Measurements from ENCODE around the gene GDF9.

The GDF9 gene

DNA sequence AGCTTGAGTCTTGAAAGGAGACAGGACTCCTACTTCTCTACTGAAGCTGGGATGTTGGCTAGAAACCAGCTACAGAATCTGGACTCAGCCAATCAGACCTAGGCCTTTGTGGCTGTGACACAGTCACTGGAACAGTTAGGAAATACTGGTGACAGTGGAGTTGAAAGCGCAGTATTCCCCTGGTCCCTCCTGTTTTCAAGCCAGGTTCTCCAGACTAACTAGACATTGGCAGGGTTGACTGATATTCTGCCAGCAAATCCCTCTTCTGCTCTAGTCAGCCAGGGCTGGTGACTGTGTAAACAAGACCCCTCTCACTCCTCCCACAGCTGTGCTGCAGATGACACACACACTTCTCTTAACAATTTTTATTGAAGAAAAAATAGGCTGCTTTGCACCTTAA, 44.5 kb downstream of the GDF9 start:
- DNase-seq (ENCODE audit: low spot score in 2 of 2) (no peak), ATAC-seq (no peak)
- H3K9me3 Mint-ChIP-seq = no peaks in the 10 kb centered on the region
- H3K4me3 Mint-ChIP-seq = no peak overlapping the region
- no peak overlapping the region for H3K27ac Mint-ChIP-seq
- peaks cover 11% of the 10 kb centered on the region for H3K4me1 Mint-ChIP-seq
- no peaks in the 10 kb centered on the region for H3K36me3 Mint-ChIP-seq

DNA sequence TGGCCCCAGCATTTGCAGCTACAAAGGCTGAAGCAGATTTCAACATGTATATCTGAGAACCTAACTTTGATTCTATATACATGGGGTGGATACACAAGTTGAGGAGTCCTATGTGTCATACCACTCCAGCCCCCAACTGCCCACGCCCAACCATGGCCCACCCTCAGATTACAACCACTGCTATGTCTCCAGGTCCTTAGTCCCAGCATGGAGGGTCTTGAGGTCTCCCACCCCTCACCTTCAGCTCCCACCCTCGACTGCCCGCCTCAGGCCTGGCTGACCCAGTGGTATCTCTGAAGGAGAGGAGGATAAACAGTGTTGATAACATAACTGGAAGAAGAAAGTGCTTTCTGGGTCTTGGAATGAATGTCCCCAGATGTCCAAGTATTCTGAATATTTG, 44.9 kb downstream of the GDF9 start:
- Mint-ChIP-seq H3K4me1 (peaks cover 11% of the 10 kb centered on the region), H3K36me3 (no peaks in the 10 kb centered on the region), H3K27ac (no peak overlapping the region), H3K9me3 (no peaks in the 10 kb centered on the region), H3K4me3 (no peak overlapping the region)
- DNase-seq (ENCODE audit: low spot score in 2 of 2) (no peak), ATAC-seq (no peak)

DNA sequence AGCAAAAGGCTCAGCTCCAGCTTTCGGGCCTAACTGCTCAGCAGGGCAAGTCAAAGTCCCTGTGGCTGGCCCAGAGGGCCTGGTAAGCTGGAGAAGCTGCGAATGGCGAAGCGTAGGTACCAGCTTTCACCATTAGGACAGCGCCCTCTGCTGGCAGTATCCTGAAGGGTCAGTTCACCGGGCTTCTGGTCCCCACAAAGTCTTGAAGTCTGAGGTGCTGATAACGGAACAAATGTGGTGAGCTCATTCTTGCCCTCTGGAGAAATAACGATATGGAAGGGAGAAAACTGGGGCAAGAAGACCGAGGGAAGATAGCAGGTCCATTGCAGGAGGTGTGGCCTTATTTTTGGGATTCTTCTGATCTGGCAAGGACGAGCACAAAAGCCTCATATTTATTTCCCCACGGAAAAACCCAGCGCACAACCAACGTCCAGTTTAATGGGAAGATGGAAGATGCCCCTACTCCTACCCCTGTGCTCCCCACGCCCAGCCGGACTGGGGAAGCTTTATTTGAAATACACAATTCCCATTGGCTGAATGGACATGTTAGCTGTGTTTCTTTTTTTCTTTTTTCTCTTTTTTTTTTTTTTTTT, 46.0 kb downstream of the GDF9 start:
- Mint-ChIP-seq H3K4me1 (peaks cover 11% of the 10 kb centered on the region), H3K27ac (no peak overlapping the region), H3K4me3 (no peak overlapping the region), H3K9me3 (no peaks in the 10 kb centered on the region), H3K36me3 (no peaks in the 10 kb centered on the region)
- DNase-seq (ENCODE audit: low spot score in 2 of 2) (peak; percentile 88 to 96), ATAC-seq (peak; percentile 92)

DNA sequence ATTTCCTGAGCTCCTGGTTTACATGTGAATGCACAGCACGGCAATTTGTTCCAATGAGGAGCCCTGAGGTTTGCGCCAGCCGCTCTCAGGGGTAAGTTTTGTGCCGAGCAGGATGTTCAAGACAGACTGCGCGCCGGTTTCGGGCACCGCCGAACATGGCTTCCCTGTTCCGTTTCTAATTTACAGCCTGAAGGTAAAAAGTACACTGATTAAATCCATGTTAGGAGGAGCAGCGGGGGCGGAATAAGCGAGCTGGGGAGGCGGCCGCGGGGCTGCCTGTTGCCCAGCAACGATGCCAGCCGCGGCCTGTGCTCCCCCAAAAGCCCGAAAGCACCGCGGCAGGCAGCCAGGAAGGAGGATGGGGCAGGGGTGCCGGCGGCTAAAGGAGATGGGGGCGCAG, 46.8 kb downstream of the GDF9 start:
- Mint-ChIP-seq H3K27ac (no peak overlapping the region), H3K36me3 (no peaks in the 10 kb centered on the region), H3K4me1 (peaks cover 11% of the 10 kb centered on the region), H3K9me3 (no peaks in the 10 kb centered on the region), H3K4me3 (peak overlapping the region; percentile 15)
- DNase-seq (ENCODE audit: low spot score in 2 of 2) = no peak
- no peak for ATAC-seq

DNA sequence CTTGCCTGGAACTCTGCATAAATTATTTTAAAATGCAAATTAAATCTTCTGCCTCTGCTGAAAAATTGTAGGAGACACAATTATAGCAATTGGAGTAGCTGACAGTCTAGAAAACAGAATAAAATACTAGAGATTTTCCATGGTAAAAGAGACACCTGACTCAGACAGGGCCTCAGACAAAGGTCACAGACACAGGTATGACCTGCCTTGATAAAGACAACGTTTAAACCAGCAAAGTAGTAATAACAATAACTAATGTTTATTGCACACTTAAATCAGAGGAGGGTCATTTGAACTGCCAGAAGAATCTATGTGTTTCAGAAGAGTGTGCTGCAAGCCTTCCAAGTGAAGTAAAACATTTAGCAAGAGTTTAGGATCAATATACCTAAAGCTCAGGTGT, 49.3 kb downstream of the GDF9 start:
- H3K36me3 Mint-ChIP-seq = no peaks in the 10 kb centered on the region
- DNase-seq (ENCODE audit: low spot score in 2 of 2) (no peak), ATAC-seq (no peak)
- H3K4me1 Mint-ChIP-seq = peaks cover 18% of the 10 kb centered on the region
- no peaks in the 10 kb centered on the region for H3K9me3 Mint-ChIP-seq
- H3K27ac Mint-ChIP-seq = no peak overlapping the region
- no peak overlapping the region for H3K4me3 Mint-ChIP-seq

DNA sequence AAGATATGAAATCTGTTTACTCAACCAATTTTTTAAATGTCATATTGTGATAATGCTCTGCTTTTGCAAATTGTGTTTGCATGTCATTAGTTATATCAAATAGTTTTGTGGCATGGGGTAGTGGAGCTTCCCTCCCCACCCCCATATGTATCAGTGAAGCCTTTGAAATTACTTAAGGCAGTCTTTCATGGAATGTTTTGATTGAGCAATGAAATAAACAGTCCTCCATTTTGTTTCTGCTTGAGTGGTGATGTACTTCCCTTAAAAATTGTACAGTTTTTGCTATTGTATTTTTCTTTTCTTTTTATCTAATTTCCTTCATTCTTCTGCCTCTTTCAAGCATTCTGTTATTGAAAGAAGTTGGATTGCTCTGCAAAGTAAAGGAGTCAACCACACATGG, 49.7 kb downstream of the GDF9 start:
- DNase-seq (ENCODE audit: low spot score in 2 of 2) = no peak
- no peak overlapping the region for H3K27ac Mint-ChIP-seq
- no peaks in the 10 kb centered on the region for H3K9me3 Mint-ChIP-seq
- no peak overlapping the region for H3K4me3 Mint-ChIP-seq
- H3K36me3 Mint-ChIP-seq = no peaks in the 10 kb centered on the region
- peaks cover 18% of the 10 kb centered on the region for H3K4me1 Mint-ChIP-seq
- no peak for ATAC-seq

DNA sequence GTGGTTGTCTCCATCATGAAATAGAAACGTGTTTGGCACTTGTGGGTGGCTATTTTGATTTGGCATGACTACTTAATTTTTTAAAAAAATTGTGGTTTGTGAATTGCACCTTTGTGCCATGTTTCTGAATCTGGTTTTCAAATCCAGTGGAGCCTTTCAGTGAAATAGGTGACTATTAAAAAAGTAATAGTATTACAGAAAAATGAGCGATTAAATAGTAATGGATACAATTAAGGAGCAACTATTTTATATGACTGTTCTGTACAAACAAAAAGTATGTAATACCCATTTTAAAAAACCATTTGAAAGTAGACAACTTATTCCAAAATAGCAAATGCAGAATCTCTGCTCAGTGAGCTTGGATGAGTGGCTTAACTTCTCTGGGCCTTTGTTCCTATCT, 50.2 kb downstream of the GDF9 start:
- ATAC-seq (no peak), DNase-seq (ENCODE audit: low spot score in 2 of 2) (no peak)
- Mint-ChIP-seq H3K27ac (no peak overlapping the region), H3K4me3 (no peak overlapping the region), H3K4me1 (peaks cover 18% of the 10 kb centered on the region), H3K9me3 (no peaks in the 10 kb centered on the region), H3K36me3 (no peaks in the 10 kb centered on the region)

DNA sequence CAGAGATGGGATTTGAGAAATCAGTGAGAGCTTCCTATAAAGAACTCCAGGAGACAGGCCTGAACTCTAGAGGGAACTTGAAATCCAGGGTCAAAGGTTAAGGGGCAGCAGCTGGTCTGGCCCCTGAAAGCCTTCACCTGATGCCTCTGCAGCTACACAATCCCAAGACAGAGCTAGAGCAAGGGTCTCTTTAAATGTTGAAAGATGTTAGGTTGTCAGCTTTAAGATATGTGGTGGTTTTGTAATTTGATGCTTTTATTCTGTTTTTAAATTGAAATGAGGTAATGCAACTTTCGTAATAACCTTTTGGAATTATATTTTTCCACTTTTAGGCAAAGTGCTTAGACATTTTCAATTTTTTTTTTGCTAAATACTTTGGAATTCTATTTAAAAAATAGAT, 50.8 kb downstream of the GDF9 start:
- H3K27ac Mint-ChIP-seq = no peak overlapping the region
- no peaks in the 10 kb centered on the region for H3K9me3 Mint-ChIP-seq
- H3K4me1 Mint-ChIP-seq = peaks cover 17% of the 10 kb centered on the region
- no peaks in the 10 kb centered on the region for H3K36me3 Mint-ChIP-seq
- DNase-seq (ENCODE audit: low spot score in 2 of 2) = no peak
- peak overlapping the region; percentile 36 for H3K4me3 Mint-ChIP-seq
- no peak for ATAC-seq

DNA sequence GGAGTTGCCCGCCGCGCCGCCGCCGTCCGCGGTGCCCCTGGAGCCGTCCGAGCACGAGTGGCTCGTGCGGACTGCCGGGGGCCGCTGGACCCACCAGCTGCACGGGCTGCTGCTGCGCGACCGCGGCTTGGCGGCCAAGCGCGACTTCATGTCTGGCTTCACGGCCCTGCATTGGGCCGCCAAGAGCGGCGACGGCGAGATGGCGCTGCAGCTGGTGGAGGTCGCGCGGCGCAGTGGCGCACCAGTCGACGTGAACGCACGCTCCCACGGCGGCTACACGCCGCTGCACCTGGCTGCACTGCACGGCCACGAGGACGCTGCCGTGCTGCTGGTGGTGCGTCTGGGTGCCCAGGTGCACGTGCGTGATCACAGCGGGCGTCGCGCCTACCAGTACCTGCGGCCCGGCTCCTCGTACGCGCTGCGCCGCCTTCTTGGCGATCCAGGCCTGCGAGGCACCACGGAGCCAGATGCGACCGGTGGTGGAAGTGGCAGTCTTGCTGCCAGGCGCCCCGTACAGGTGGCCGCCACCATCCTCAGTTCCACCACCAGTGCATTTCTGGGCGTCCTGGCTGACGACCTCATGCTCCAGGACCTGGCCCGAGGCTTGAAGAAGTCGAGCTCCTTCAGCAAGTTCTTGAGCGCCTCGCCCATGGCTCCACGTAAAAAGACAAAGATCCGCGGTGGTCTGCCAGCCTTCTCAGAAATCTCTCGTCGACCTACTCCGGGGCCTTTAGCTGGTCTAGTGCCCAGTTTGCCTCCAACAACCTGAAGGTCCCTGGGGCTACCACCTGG, 51.6 kb downstream of the GDF9 start:
- H3K27ac Mint-ChIP-seq = no peak overlapping the region
- DNase-seq (ENCODE audit: low spot score in 2 of 2) = no peak
- H3K36me3 Mint-ChIP-seq = no peaks in the 10 kb centered on the region
- ATAC-seq = no peak
- peaks cover 11% of the 10 kb centered on the region for H3K4me1 Mint-ChIP-seq
- peak overlapping the region; percentile 36 for H3K4me3 Mint-ChIP-seq
- no peaks in the 10 kb centered on the region for H3K9me3 Mint-ChIP-seq

DNA sequence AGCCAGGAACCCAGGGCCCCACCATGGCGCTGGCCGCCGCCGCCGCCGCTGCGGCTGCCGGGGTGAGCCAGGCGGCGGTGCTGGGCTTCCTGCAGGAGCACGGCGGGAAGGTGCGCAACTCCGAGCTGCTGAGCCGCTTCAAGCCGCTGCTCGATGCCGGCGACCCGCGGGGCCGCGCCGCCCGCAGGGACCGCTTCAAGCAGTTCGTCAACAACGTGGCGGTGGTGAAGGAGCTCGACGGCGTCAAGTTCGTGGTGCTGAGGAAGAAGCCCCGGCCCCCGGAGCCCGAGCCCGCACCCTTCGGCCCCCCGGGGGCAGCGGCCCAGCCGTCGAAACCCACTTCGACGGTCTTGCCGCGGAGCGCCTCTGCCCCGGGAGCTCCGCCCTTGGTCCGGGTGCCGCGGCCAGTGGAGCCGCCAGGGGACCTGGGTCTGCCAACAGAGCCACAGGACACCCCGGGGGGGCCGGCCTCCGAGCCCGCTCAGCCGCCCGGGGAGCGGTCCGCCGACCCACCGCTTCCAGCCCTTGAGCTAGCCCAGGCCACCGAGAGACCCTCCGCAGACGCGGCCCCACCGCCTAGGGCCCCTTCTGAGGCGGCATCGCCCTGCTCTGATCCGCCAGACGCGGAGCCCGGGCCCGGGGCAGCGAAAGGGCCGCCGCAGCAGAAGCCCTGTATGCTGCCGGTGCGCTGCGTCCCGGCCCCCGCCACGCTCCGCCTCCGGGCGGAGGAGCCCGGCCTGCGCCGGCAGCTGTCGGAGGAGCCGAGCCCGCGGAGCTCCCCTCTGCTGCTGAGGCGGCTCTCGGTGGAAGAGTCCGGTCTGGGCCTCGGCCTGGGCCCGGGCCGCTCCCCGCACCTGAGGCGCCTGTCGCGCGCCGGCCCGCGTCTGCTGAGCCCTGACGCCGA, 52.4 kb downstream of the GDF9 start:
- H3K27ac Mint-ChIP-seq = no peak overlapping the region
- no peaks in the 10 kb centered on the region for H3K36me3 Mint-ChIP-seq
- peaks cover 7% of the 10 kb centered on the region for H3K4me1 Mint-ChIP-seq
- H3K9me3 Mint-ChIP-seq = no peaks in the 10 kb centered on the region
- ATAC-seq = peak; percentile 69
- peak in 1 of 2 donors; percentile 66 for DNase-seq (ENCODE audit: low spot score in 2 of 2)
- H3K4me3 Mint-ChIP-seq = peak overlapping the region; percentile 61

DNA sequence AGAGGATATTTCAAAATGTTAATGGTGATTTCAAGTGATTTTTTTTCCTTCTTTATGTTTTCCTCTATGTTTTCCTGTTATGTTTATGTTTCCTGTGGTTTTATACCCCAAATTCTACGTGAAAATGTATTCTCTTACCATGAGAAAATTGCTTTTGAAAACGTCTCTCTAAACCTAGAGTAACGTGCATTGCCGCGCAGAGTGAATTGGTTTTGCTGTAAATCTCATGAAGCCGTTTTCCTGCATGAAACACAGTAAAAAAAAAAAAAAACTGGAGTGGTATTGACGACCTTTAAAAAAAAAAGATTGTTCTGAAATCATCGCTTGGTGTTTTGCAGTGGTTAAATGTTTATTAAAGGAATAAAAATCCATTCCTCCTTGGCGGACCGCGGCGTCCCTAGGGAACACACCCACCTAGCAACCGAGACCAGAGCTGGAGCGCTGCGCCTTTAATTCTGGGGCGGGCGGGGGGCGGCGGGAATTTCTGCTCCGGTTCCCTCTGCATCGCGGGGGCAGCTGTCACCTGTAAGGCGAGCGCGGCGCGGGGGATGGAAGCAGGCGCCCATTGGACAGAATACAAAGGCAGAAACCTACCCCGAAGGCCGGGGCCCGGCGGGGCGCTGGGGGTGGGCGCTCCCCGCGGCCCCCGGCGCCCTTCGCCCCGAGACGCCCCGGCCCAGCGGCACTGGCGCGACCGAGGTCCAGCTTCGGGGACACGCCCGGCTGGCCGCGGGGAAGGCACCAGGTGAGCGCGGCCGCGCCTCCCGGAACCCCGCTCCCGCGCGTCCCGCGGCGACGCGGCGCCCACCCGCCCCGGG, 53.3 kb downstream of the GDF9 start, which contains the start of gene SOWAHA:
Gene SOWAHA, plus strand, starts transcription at position 522 of the 818 bp plus-strand sequence. CDS start 320 bp downstream, outside the sequence.
- peak within 1 kb of the TSS; percentile 61 for H3K4me3 Mint-ChIP-seq
- H3K36me3 Mint-ChIP-seq = no peaks in the 10 kb centered on the region
- DNase-seq (ENCODE audit: low spot score in 2 of 2) = no peak
- H3K9me3 Mint-ChIP-seq = no peaks in the 10 kb centered on the region
- H3K4me1 Mint-ChIP-seq = peaks cover 7% of the 10 kb centered on the region
- H3K27ac Mint-ChIP-seq = no peak within 1 kb of the TSS
- peak; percentile 36 for ATAC-seq

DNA sequence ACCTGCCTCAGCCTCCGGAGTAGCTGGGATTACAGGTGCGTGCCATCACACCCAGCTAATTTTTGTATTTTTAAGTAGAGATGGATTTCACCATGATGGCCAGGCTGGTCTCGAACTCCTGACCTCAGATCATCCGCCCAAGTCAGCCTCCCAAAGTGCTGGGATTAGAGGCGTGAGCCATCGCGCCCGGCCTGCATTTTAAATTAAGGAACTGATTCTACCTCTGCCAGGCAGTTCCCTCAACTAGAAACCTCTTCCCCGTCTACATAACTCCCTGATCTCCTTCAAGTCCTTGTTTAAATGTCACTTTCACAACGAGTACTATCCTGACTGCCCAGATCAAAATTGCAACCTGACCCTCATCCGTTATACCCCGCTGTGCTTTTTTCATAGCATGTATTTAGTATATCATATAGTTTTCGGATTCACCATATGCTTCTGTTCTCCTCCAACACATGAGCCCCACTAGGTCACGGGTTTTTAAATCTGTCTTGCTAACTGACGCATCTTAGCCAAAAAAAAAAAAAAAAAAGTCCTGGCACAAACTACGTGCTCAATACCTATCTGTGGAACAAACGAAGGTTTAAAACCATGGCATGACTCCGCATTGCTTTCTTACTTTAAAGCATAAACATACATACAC, 54.0 kb downstream of the GDF9 start:
- no peak overlapping the region for H3K27ac Mint-ChIP-seq
- no peaks in the 10 kb centered on the region for H3K9me3 Mint-ChIP-seq
- peak overlapping the region; percentile 61 for H3K4me3 Mint-ChIP-seq
- H3K36me3 Mint-ChIP-seq = no peaks in the 10 kb centered on the region
- no peak for ATAC-seq
- H3K4me1 Mint-ChIP-seq = peaks cover 7% of the 10 kb centered on the region
- no peak for DNase-seq (ENCODE audit: low spot score in 2 of 2)

All from stimulated activated effector memory CD8-positive, alpha-beta T cell treated with anti-CD3 and anti-CD28 coated beads, Interleukin-12 subunit alpha, Interleukin-12 subunit beta, amount 100 ng/mL, for 72 hours (primary cell).